ENCODE measurements around the gene AKT3.

GRCh38 chr1:243535014-243535413, 315.0 kb downstream of the AKT3 start:
- TF ChIP-seq CTCF (IDR thresholded peaks at IDR 0.05; ENCODE audit: low read length) (no peak), EZH2 (optimal IDR thresholded peaks at IDR 0.05; ENCODE audit: low read depth, low read length) (no peak)

Data from MM.1S (cell line).